GM23338 (cell line): ENCODE data around the gene USP24. TPM values are rescaled to one million over a fixed set of nuclear protein-coding genes. Genes with fewer than 3 reads are reported as not detected.

ENCODE experiments used
- ATAC-seq: fragments of 200-7000 bp; cut with Tn5 transposase; 3 replicates; pipeline ENCODE4 v1.9.1; 2020
- DNase-seq: peaks from one replicate; pipeline ENCODE4 v3.0.0-alpha.2; 2015; ENCODE audit warnings: low spot score
- H2AFZ ChIP-seq: fragments of 200-600 bp; sonication (generic); 2 replicates; pipeline ENCODE4 v1.8.0; 2016; ENCODE audit warnings: antibody characterized with exemption, mild to moderate bottlenecking, moderate library complexity
- H3F3A ChIP-seq: fragments of 200-600 bp; sonication (generic); replicated peaks from 2 replicates; pipeline ENCODE4 v1.8.0; 2017; ENCODE audit warnings: antibody characterized with exemption, mixed run types, low read depth
- H3K27ac ChIP-seq: fragments of 200-600 bp; sonication (generic); 2 replicates; pipeline ENCODE4 v1.6.1; 2016; ENCODE audit warnings: low read depth
- H3K27me3 ChIP-seq: fragments of 200-600 bp; sonication (generic); 2 replicates; pipeline ENCODE4 v1.8.0; 2016; ENCODE audit warnings: mild to moderate bottlenecking, mixed run types, moderate library complexity; ENCODE audit not compliant: insufficient read depth
- H3K36me3 ChIP-seq: fragments of 200-600 bp; sonication (generic); 2 replicates; pipeline ENCODE4 v1.8.0; 2016; ENCODE audit warnings: mild to moderate bottlenecking; ENCODE audit not compliant: insufficient read depth
- H3K4me1 ChIP-seq: fragments of 200-600 bp; sonication (generic); 2 replicates; pipeline ENCODE4 v1.8.0; 2016; ENCODE audit warnings: mild to moderate bottlenecking, moderate library complexity; ENCODE audit not compliant: insufficient read depth
- H3K4me2 ChIP-seq: fragments of 200-600 bp; sonication (generic); 2 replicates; pipeline ENCODE4 v1.7.1; 2017; ENCODE audit warnings: mixed run types
- H3K4me3 ChIP-seq: fragments of 200-600 bp; sonication (generic); 2 replicates; pipeline ENCODE4 v1.6.1; 2016; ENCODE audit warnings: mixed run types
- H3K79me2 ChIP-seq: fragments of 200-600 bp; sonication (generic); replicated peaks from 2 replicates; pipeline ENCODE4 v1.8.0; 2017; ENCODE audit warnings: mild to moderate bottlenecking; ENCODE audit not compliant: insufficient read depth
- H3K9me2 ChIP-seq: fragments of 200-600 bp; sonication (generic); 2 replicates; pipeline ENCODE4 v1.8.0; 2017; ENCODE audit not compliant: insufficient read depth
- H4K20me1 ChIP-seq: fragments of 200-600 bp; sonication (generic); replicated peaks from 2 replicates; pipeline ENCODE4 v1.8.0; 2017; ENCODE audit warnings: mild to moderate bottlenecking; ENCODE audit not compliant: insufficient read depth
- H3K27ac Mint-ChIP-seq: 2 replicates; pipeline ENCODE4 v1.8.0; 2020; ENCODE audit warnings: inconsistent platforms, mild to moderate bottlenecking, moderate library complexity, mixed read lengths
- H3K27me3 Mint-ChIP-seq: 3 replicates; pipeline ENCODE4 v1.8.0; 2022; ENCODE audit warnings: low read depth, mild to moderate bottlenecking, moderate library complexity, mixed read lengths, inconsistent platforms; ENCODE audit not compliant: insufficient read depth, poor library complexity
- H3K36me3 Mint-ChIP-seq: 3 replicates; pipeline ENCODE4 v1.8.0; 2021; ENCODE audit warnings: low read depth, mild to moderate bottlenecking, inconsistent platforms, moderate library complexity, mixed read lengths
- H3K4me1 Mint-ChIP-seq: 3 replicates; pipeline ENCODE4 v1.8.0; 2020; ENCODE audit warnings: mild to moderate bottlenecking, inconsistent platforms, mixed read lengths
- H3K4me3 Mint-ChIP-seq: 3 replicates; pipeline ENCODE4 v1.8.0; 2021; ENCODE audit warnings: moderate library complexity, mild to moderate bottlenecking, inconsistent platforms, mixed read lengths
- H3K9me3 Mint-ChIP-seq: 3 replicates; pipeline ENCODE4 v1.8.0; 2020; ENCODE audit warnings: moderate library complexity, mild to moderate bottlenecking, inconsistent platforms, mixed read lengths
- CREB1 ChIP-seq: fragments of 250-450 bp; sonication (Bioruptor Pico); IDR thresholded peaks from 2 replicates; pipeline ENCODE4 v1.5.0; 2020; ENCODE audit warnings: low read depth, mild to moderate bottlenecking, moderate library complexity
- NANOG ChIP-seq: IDR thresholded peaks from 2 replicates; pipeline ENCODE4 v1.6.1; 2016; ENCODE audit warnings: antibody characterized with exemption, borderline replicate concordance
- STAT1 ChIP-seq: IDR thresholded peaks from one replicate; pipeline ENCODE4 v1.6.1; 2016; ENCODE audit warnings: antibody characterized with exemption; ENCODE audit not compliant: unreplicated experiment
- ZNF114 ChIP-seq: fragments of 250-450 bp; sonication (Bioruptor Pico); IDR thresholded peaks from 2 replicates; pipeline ENCODE4 v1.5.0; 2020; ENCODE audit warnings: mild to moderate bottlenecking, moderate library complexity
- ZNF331 ChIP-seq: fragments of 250-450 bp; sonication (Bioruptor Pico); IDR thresholded peaks from 2 replicates; pipeline ENCODE4 v1.5.0; 2020; ENCODE audit warnings: low read depth, mild to moderate bottlenecking, moderate library complexity
- polyA plus RNA-seq: library from polyadenylated mRNA; unstranded; fragments of >200 nt; fragmentation: Nextera tagmentation; extraction: Ambion mirVana; gene quantifications from 2 replicates; pipeline ENCODE4 v1.2.1, GENCODE V29; 2016
- total RNA-seq: library from RNA; depleted of rRNA; stranded (reverse); fragments of >200 nt; shearing (Covaris generic); gene quantifications from 2 replicates; pipeline ENCODE4 v1.2.3, GENCODE V29; 2014
- TF ChIP-seq, protein P1 (sequence below): fragments of 250-450 bp; sonication (Bioruptor Pico); IDR thresholded peaks from 2 replicates; pipeline ENCODE4 v1.5.0; 2020; ENCODE audit warnings: mild to moderate bottlenecking, moderate library complexity
- TF ChIP-seq, protein P2 (sequence below): IDR thresholded peaks from 2 replicates; pipeline ENCODE4 v1.6.1; 2016; ENCODE audit warnings: antibody characterized with exemption

Gene USP24
- total and polyA plus RNA-seq, 2 experiments from 2014 or later, result 12.1 to 32.6 TPM

- TF ChIP-seq, protein P1, sequence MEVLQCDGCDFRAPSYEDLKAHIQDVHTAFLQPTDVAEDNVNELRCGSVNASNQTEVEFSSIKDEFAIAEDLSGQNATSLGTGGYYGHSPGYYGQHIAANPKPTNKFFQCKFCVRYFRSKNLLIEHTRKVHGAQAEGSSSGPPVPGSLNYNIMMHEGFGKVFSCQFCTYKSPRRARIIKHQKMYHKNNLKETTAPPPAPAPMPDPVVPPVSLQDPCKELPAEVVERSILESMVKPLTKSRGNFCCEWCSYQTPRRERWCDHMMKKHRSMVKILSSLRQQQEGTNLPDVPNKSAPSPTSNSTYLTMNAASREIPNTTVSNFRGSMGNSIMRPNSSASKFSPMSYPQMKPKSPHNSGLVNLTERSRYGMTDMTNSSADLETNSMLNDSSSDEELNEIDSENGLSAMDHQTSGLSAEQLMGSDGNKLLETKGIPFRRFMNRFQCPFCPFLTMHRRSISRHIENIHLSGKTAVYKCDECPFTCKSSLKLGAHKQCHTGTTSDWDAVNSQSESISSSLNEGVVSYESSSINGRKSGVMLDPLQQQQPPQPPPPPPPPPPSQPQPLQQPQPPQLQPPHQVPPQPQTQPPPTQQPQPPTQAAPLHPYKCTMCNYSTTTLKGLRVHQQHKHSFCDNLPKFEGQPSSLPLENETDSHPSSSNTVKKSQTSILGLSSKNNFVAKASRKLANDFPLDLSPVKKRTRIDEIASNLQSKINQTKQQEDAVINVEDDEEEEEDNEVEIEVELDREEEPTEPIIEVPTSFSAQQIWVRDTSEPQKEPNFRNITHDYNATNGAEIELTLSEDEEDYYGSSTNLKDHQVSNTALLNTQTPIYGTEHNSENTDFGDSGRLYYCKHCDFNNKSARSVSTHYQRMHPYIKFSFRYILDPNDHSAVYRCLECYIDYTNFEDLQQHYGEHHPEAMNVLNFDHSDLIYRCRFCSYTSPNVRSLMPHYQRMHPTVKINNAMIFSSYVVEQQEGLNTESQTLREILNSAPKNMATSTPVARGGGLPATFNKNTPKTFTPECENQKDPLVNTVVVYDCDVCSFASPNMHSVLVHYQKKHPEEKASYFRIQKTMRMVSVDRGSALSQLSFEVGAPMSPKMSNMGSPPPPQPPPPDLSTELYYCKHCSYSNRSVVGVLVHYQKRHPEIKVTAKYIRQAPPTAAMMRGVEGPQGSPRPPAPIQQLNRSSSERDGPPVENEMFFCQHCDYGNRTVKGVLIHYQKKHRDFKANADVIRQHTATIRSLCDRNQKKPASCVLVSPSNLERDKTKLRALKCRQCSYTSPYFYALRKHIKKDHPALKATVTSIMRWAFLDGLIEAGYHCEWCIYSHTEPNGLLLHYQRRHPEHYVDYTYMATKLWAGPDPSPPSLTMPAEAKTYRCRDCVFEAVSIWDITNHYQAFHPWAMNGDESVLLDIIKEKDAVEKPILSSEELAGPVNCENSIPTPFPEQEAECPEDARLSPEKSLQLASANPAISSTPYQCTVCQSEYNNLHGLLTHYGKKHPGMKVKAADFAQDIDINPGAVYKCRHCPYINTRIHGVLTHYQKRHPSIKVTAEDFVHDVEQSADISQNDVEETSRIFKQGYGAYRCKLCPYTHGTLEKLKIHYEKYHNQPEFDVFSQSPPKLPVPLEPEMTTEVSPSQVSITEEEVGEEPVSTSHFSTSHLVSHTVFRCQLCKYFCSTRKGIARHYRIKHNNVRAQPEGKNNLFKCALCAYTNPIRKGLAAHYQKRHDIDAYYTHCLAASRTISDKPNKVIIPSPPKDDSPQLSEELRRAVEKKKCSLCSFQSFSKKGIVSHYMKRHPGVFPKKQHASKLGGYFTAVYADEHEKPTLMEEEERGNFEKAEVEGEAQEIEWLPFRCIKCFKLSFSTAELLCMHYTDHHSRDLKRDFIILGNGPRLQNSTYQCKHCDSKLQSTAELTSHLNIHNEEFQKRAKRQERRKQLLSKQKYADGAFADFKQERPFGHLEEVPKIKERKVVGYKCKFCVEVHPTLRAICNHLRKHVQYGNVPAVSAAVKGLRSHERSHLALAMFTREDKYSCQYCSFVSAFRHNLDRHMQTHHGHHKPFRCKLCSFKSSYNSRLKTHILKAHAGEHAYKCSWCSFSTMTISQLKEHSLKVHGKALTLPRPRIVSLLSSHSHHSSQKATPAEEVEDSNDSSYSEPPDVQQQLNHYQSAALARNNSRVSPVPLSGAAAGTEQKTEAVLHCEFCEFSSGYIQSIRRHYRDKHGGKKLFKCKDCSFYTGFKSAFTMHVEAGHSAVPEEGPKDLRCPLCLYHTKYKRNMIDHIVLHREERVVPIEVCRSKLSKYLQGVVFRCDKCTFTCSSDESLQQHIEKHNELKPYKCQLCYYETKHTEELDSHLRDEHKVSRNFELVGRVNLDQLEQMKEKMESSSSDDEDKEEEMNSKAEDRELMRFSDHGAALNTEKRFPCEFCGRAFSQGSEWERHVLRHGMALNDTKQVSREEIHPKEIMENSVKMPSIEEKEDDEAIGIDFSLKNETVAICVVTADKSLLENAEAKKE (CRISPR knock-in tag), result no peak
- TF ChIP-seq ZNF114 (no peak), NANOG (no peak), CREB1 (CRISPR knock-in tag) (no peak), STAT1 (no peak)
Observed at GRCh38 chr1:55048453-55049270, 166.5 kb downstream of the USP24 start (continued).

DNA sequence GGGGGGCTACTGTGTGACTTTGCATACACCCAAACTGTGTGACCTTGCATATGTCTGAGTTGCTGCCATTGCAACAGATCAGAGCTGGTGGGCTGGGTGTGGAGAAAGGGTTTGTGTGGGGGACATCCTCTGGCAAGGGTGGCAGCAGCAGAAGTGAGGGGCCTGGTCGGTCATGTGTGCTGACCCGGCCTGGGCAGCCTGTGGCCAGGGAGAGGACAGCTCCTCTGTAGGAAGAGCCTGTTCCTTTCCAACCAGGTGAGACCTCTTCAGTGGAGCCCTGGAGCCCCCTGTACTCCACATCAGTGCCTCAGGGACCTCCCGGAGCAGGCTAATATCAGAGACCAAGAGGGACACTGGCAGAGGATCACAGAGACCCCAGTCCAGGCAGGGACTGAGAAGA is 167.6 kb downstream of the USP24 start:
- peaks cover 8% of the 10 kb centered on the region for H3K4me1 Mint-ChIP-seq
- TF ChIP-seq CREB1 (CRISPR knock-in tag) (no peak), ZNF331 (no peak)
- TF ChIP-seq, protein P1 (CRISPR knock-in tag), result no peak
- TF ChIP-seq, protein P2, sequence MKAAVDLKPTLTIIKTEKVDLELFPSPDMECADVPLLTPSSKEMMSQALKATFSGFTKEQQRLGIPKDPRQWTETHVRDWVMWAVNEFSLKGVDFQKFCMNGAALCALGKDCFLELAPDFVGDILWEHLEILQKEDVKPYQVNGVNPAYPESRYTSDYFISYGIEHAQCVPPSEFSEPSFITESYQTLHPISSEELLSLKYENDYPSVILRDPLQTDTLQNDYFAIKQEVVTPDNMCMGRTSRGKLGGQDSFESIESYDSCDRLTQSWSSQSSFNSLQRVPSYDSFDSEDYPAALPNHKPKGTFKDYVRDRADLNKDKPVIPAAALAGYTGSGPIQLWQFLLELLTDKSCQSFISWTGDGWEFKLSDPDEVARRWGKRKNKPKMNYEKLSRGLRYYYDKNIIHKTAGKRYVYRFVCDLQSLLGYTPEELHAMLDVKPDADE, result no peak

More for the DNA sequence above, 167.6 kb downstream of the USP24 start:
- Histone ChIP-seq H3K27ac (no peak overlapping the region), H3K27me3 (no peaks in the 10 kb centered on the region), H3K36me3 (peaks cover 59% of the 10 kb centered on the region), H3K4me1 (peaks cover 13% of the 10 kb centered on the region), H2AFZ (no peak overlapping the region), H4K20me1 (peaks cover 67% of the 10 kb centered on the region), H3K4me3 (no peak overlapping the region), H3F3A (0 out of 2 replicates have a peak, but pooled peaks cover 9% of the 10 kb centered on the region), H3K79me2 (peaks cover 78% of the 10 kb centered on the region), H3K4me2 (no peak overlapping the region), H3K9me2 (no peaks in the 10 kb centered on the region)
- Mint-ChIP-seq H3K27me3 (peaks cover 10% of the 10 kb centered on the region), H3K4me3 (no peak overlapping the region), H3K9me3 (no peaks in the 10 kb centered on the region), H3K27ac (peak overlapping the region; percentile 43; the same call in 1 of the 2 replicates), H3K36me3 (peaks cover 36% of the 10 kb centered on the region)
- DNase-seq (no peak), ATAC-seq (no peak)
